Skeletal muscle satellite cell (primary cell): ENCODE results near the gene NGEF. TPM values are rescaled to one million over a fixed set of nuclear protein-coding genes. Genes with fewer than 3 reads are reported as not detected.

Source experiments
- H3K27me3 ChIP-seq: 2 replicates; pipeline ENCODE4 v1.7.0; 2013; ENCODE audit warnings: low read length; ENCODE audit not compliant: control insufficient read depth, insufficient read depth
- H3K36me3 ChIP-seq: 2 replicates; pipeline ENCODE4 v1.7.0; 2013; ENCODE audit warnings: mild to moderate bottlenecking, control low read depth, low read length; ENCODE audit not compliant: insufficient read depth
- H3K4me1 ChIP-seq: 2 replicates; pipeline ENCODE4 v1.7.0; 2013; ENCODE audit warnings: low read length; ENCODE audit not compliant: control insufficient read depth, insufficient read depth
- H3K4me2 ChIP-seq: 2 replicates; pipeline ENCODE4 v1.7.0; 2013; ENCODE audit warnings: mild to moderate bottlenecking, low read length
- H3K4me3 ChIP-seq: 2 replicates; pipeline ENCODE4 v1.7.0; 2013; ENCODE audit warnings: low read length
- H3K9ac ChIP-seq: 2 replicates; pipeline ENCODE4 v1.7.0; 2013; ENCODE audit warnings: mild to moderate bottlenecking, low read depth, low read length, moderate library complexity
- H3K9me3 ChIP-seq: replicated peaks from 2 replicates; pipeline ENCODE4 v1.7.0; 2013; ENCODE audit warnings: mild to moderate bottlenecking, control low read depth, low read length
- total RNA-seq: library from RNA; depleted of rRNA; stranded (reverse); fragments of >200 nt; gene quantifications from 2 replicates; pipeline ENCODE4 v1.2.3, GENCODE V29; 2012; rRNA removed

NGEF gene
- total RNA-seq: 3.5 and 5.9 TPM in 2 replicates

- Histone ChIP-seq H3K4me1 (no peaks in the 10 kb centered on the region), H3K36me3 (no peaks in the 10 kb centered on the region), H3K9ac (no peak within 1 kb of the TSS), H3K27me3 (peaks cover 3% of the 10 kb centered on the region), H3K4me3 (no peak within 1 kb of the TSS), H3K4me2 (no peak within 1 kb of the TSS), H3K9me3 (no peaks in the 10 kb centered on the region)
Observed at GRCh38 chr2:233013027-233013461, at the start of gene NGEF. TSS of gene NGEF (minus strand) at chr2:233013256. CDS start at chr2:232974890, 38,366 bp downstream.

- Histone ChIP-seq H3K4me3 (no peak overlapping the region), H3K27me3 (peaks cover 9% of the 10 kb centered on the region), H3K9me3 (no peaks in the 10 kb centered on the region), H3K4me1 (peaks cover 7% of the 10 kb centered on the region), H3K9ac (no peak overlapping the region), H3K36me3 (no peaks in the 10 kb centered on the region), H3K4me2 (no peak overlapping the region)
Observed at GRCh38 chr2:233062451-233062850, 49.4 kb upstream of the NGEF start.

GRCh38 chr2:233061591-233062450, 48.8 kb upstream of the NGEF start:
- peaks cover 9% of the 10 kb centered on the region for H3K27me3 ChIP-seq
- H3K9ac ChIP-seq: no peak overlapping the region
- H3K4me3 ChIP-seq: no peak overlapping the region
- H3K9me3 ChIP-seq: no peaks in the 10 kb centered on the region
- H3K36me3 ChIP-seq: no peaks in the 10 kb centered on the region
- peaks cover 7% of the 10 kb centered on the region for H3K4me1 ChIP-seq
- no peak overlapping the region for H3K4me2 ChIP-seq

- no peak overlapping the region for H3K9ac ChIP-seq
- peaks cover 9% of the 10 kb centered on the region for H3K27me3 ChIP-seq
Observed at GRCh38 chr2:233060980-233061590, 48.0 kb upstream of the NGEF start.

GRCh38 chr2:233060501-233060979, 47.5 kb upstream of the NGEF start:
- no peak overlapping the region for H3K4me3 ChIP-seq
- H3K9ac ChIP-seq: peak overlapping the region; percentile 44
- H3K9me3 ChIP-seq: no peaks in the 10 kb centered on the region
- peak overlapping the region; percentile 68 for H3K4me2 ChIP-seq
- H3K4me1 ChIP-seq: peaks cover 7% of the 10 kb centered on the region
- H3K27me3 ChIP-seq: peaks cover 9% of the 10 kb centered on the region
- H3K36me3 ChIP-seq: no peaks in the 10 kb centered on the region

More at GRCh38 chr2:233060980-233061590, 48.0 kb upstream of the NGEF start:
- Histone ChIP-seq H3K36me3 (no peaks in the 10 kb centered on the region), H3K4me2 (no peak overlapping the region), H3K4me1 (peaks cover 7% of the 10 kb centered on the region), H3K4me3 (no peak overlapping the region), H3K9me3 (no peaks in the 10 kb centered on the region)

GRCh38 chr2:233059797-233060500, 46.9 kb upstream of the NGEF start, which contains the start of gene INPP5D:
TSS of gene INPP5D (plus strand) at chr2:233060342. CDS start at chr2:233060479, 137 bp downstream.
- Histone ChIP-seq H3K4me2 (peak within 1 kb of the TSS; percentile 68), H3K4me3 (peak within 1 kb of the TSS; percentile 33), H3K4me1 (peaks cover 7% of the 10 kb centered on the region), H3K27me3 (peaks cover 10% of the 10 kb centered on the region), H3K36me3 (no peaks in the 10 kb centered on the region), H3K9ac (peak within 1 kb of the TSS; percentile 44), H3K9me3 (no peaks in the 10 kb centered on the region)

GRCh38 chr2:233059547-233059796, 46.4 kb upstream of the NGEF start:
- no peak overlapping the region for H3K4me2 ChIP-seq
- no peaks in the 10 kb centered on the region for H3K36me3 ChIP-seq
- peaks cover 7% of the 10 kb centered on the region for H3K4me1 ChIP-seq
- H3K9ac ChIP-seq: no peak overlapping the region
- H3K27me3 ChIP-seq: peaks cover 9% of the 10 kb centered on the region
- H3K9me3 ChIP-seq: no peaks in the 10 kb centered on the region
- no peak overlapping the region for H3K4me3 ChIP-seq

GRCh38 chr2:233058717-233059546, 45.9 kb upstream of the NGEF start:
- Histone ChIP-seq H3K4me3 (no peak overlapping the region), H3K9ac (no peak overlapping the region), H3K9me3 (no peaks in the 10 kb centered on the region), H3K27me3 (peaks cover 8% of the 10 kb centered on the region), H3K4me2 (no peak overlapping the region), H3K4me1 (peaks cover 7% of the 10 kb centered on the region), H3K36me3 (no peaks in the 10 kb centered on the region)

GRCh38 chr2:233056961-233057605, 44.0 kb upstream of the NGEF start:
- Histone ChIP-seq H3K4me1 (peaks cover 9% of the 10 kb centered on the region), H3K4me2 (no peak overlapping the region), H3K9me3 (no peaks in the 10 kb centered on the region), H3K4me3 (no peak overlapping the region), H3K36me3 (no peaks in the 10 kb centered on the region), H3K9ac (no peak overlapping the region), H3K27me3 (peaks cover 2% of the 10 kb centered on the region)

- Histone ChIP-seq H3K27me3 (peaks cover 2% of the 10 kb centered on the region), H3K9me3 (no peaks in the 10 kb centered on the region), H3K36me3 (no peaks in the 10 kb centered on the region), H3K4me1 (peaks cover 14% of the 10 kb centered on the region), H3K9ac (no peak overlapping the region), H3K4me2 (no peak overlapping the region), H3K4me3 (no peak overlapping the region)
Observed at GRCh38 chr2:233055362-233055761, 42.3 kb upstream of the NGEF start.
